ENCODE measurements around the gene TMEM187.

- TF ChIP-seq CTCF (IDR thresholded peaks at IDR 0.05 in 8 of 11, conservative IDR thresholded peaks at IDR 0.05 in 3 of 11) (no peak), POLR2AphosphoS5 (IDR thresholded peaks at IDR 0.05) (peak; percentile 52 to 80 (median 77)), POLR2A (IDR thresholded peaks at IDR 0.05) (no peak)
Observed at GRCh38 chrX:153971450-153972367, 845 bp upstream of the TMEM187 start, which contains the start of gene HCFC1.

Measured in spleen (tissue), 7 donors.